ENCODE results near the gene C2orf15.
A peak's percentile ranks its signal among the peaks of the same experiment; 100 is the strongest.
"Not testable (repeated sequence)": the region's sequence is repeated elsewhere in the genome, so short reads cannot be mapped to it uniquely, and the experiment has no call there.

Gene C2orf15

GRCh38 chr2:99111945-99112344, 29.6 kb upstream of the C2orf15 start:
- no peak overlapping the region for H3K4me3 ChIP-seq (ENCODE audit: control insufficient read depth, low read depth, low read length)
- TF ChIP-seq CTCF (conservative IDR thresholded peaks at IDR 0.05; ENCODE audit: control insufficient read depth, insufficient read depth, low read depth, low read length), result no peak
- DNase-seq (ENCODE audit: low read depth), result no peak

GRCh38 chr2:99112617-99113016, 28.9 kb upstream of the C2orf15 start:
- no peak overlapping the region for H3K4me3 ChIP-seq (ENCODE audit: control insufficient read depth, low read depth, low read length)
- no peak for TF ChIP-seq CTCF (conservative IDR thresholded peaks at IDR 0.05; ENCODE audit: control insufficient read depth, insufficient read depth, low read depth, low read length)
- no peak for DNase-seq (ENCODE audit: low read depth)

- no peak for TF ChIP-seq CTCF (conservative IDR thresholded peaks at IDR 0.05; ENCODE audit: control insufficient read depth, insufficient read depth, low read depth, low read length)
- H3K4me3 ChIP-seq (ENCODE audit: control insufficient read depth, low read depth, low read length), result no peak overlapping the region
- DNase-seq (ENCODE audit: low read depth), result no peak
Measured at GRCh38 chr2:99127981-99128380, 13.5 kb upstream of the C2orf15 start.

- not testable (repeated sequence) for DNase-seq (ENCODE audit: low read depth); H3K4me3 ChIP-seq (ENCODE audit: control insufficient read depth, low read depth, low read length)
Measured at GRCh38 chr2:99135044-99135556, 6.4 kb upstream of the C2orf15 start.

GRCh38 chr2:99139003-99139402, 2.5 kb upstream of the C2orf15 start:
- TF ChIP-seq CTCF (conservative IDR thresholded peaks at IDR 0.05; ENCODE audit: control insufficient read depth, insufficient read depth, low read depth, low read length), result no peak

GRCh38 chr2:99140056-99140859, 1.2 kb upstream of the C2orf15 start:
- peak; percentile 17 for DNase-seq (ENCODE audit: low read depth)
- H3K4me3 ChIP-seq (ENCODE audit: control insufficient read depth, low read depth, low read length), result peak overlapping the region; percentile 78
- no peak for TF ChIP-seq CTCF (conservative IDR thresholded peaks at IDR 0.05; ENCODE audit: control insufficient read depth, insufficient read depth, low read depth, low read length)

More at GRCh38 chr2:99139003-99139402, 2.5 kb upstream of the C2orf15 start:
- no peak overlapping the region for H3K4me3 ChIP-seq (ENCODE audit: control insufficient read depth, low read depth, low read length)
- no peak for DNase-seq (ENCODE audit: low read depth)

GRCh38 chr2:99140860-99141109, 722 bp upstream of the C2orf15 start:
- peak overlapping the region; percentile 78 for H3K4me3 ChIP-seq (ENCODE audit: control insufficient read depth, low read depth, low read length)
- DNase-seq (ENCODE audit: low read depth), result no peak
- no peak for TF ChIP-seq CTCF (conservative IDR thresholded peaks at IDR 0.05; ENCODE audit: control insufficient read depth, insufficient read depth, low read depth, low read length)
